8988T (cell line): ENCODE results near the gene TNFRSF6B.
"Not testable (repeated sequence)": the region's sequence is repeated elsewhere in the genome, so short reads cannot be mapped to it uniquely, and the experiment has no call there.

Experiments used
- DNase-seq: peaks from one replicate; pipeline ENCODE4 v3.0.0; 2011

Gene TNFRSF6B

DNA sequence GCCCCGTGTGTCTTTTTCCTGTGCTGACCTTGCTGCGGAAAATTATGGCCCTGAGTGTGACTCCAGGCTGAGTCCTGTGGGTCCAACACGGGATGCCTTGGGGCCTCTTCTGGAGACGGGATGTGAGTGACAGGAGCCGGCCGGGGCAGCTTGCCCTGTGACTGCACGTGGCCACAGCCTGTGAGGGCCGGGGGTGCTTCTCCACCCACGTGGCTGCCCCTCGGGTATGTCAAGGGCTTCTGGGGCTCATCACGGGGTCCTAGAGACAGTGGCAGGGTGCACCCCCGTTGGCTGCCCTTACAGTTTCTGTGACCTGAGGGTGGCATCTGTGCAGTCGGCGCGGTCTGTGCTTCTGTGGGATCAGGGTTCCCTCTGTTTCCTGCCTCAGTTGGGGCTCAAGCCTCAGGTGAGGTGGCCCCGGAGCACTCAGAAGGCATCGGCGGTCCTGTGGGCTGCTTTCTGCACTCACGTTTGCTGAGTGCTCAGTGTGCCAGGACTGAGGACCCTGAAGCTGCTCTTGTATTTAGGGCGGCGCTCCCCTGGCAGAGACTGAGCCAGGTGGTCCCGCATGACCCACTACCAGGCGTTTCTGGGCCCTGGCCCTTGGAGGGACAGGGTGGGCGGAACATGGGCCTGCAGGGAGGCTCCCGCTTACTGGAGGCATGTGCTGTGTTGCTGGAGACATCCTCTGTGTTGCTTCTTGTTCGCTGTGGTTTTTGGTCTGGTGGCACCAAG is 33.0 kb upstream of the TNFRSF6B start:
- no peak for DNase-seq

GRCh38 chr20:63664143-63664851 is 32.2 kb upstream of the TNFRSF6B start:
- DNase-seq: no peak

DNA sequence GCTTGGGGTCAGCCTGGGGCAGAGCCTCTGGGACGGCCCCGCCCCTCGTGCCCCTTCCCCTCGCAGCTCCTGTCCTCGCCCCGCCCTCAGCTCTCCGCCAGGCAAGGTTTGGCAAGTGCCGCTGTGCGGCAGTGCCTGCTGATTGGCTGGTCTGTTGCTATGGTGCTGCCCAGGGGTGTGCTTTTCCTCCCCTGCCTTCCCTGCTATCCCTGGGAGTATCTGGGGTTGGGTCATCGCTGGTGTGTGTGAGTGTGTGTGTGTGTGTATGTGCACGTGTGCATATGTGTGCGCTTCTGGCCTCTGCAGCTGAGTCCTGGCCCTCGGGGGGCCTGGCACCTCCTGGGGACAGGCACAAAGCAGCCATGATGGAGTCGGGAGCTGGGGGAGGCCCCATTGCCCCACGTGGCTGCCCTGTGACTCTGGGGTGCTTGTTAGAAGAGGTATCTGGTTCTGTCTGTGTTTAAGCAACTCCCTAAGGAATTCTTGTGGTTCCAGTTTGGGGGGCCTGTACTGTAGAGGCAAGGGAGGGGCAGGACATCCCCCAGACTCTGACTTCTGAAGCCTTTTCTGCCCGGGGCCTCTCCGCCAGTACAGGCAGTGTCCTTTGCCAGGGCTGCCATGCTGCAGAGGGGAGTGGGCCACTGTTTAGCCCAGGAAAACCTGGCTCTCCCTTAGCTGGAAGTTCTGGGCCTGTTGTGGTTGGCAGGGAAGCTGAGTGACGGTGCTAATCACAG is 31.4 kb upstream of the TNFRSF6B start:
- DNase-seq: no peak

DNA sequence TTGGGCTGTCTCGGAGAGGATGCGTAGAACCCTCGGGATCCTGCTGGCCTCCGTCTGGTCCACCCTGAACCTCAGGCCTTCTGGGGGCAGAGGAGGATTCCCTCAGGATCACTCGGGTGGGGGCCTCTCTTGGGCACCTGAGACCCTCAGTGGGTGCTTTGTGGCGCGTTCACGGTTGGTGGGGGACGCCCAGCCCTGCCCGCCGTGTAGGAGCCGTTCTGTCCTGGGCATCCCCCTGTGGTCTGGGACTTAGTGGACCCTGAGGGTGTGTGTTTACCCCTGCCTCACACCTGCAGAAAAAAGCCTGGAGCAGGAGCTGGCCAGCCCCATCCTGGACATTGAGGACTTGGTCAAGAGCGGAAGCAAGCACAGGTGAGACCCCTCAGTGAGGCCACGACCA is 30.7 kb upstream of the TNFRSF6B start:
- no peak for DNase-seq

DNA sequence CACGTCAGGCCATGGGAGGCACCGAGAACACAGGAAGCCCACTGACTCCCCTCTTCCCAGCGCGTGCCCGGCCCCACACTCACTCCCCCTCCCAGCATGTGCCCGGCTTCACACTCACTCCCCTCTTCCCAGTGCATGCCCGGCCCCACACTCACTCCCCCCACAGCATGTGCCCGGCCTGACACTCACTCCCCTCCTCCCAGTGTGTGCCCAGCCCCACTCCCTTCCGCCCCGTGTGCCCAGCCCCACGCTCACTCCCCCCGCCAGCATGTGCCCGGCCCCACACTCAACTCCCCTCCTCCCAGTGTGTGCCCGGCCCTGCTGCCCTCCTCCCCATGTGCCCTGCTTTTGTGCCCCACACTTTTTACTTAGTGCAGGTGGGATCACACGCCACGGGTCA is 28.6 kb upstream of the TNFRSF6B start:
- no peak for DNase-seq

DNA sequence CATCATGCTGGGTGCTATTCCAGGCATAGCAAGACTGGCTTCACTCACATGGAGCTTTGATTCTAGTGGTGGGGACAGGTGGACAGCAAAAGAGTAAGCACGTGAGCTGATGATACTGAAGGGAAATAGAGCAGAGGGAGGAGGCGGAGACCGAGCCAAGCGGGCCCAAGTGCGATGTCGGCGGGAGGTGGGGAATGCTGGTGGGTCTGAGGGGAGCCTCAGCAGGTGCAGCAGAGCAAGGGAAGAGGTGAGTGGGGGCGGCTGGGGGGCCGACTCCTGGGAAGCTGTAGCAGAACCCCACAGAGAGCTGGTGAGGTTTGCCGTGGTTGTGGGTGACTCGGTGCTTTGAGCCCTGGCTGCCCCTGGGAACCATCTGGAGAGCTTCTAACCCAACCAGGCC is 28.1 kb upstream of the TNFRSF6B start:
- DNase-seq: no peak

- not testable (repeated sequence) for DNase-seq
Observed at GRCh38 chr20:63671695-63672094, 24.8 kb upstream of the TNFRSF6B start.

GRCh38 chr20:63672666-63673065 is 23.8 kb upstream of the TNFRSF6B start:
- DNase-seq: no peak

DNA sequence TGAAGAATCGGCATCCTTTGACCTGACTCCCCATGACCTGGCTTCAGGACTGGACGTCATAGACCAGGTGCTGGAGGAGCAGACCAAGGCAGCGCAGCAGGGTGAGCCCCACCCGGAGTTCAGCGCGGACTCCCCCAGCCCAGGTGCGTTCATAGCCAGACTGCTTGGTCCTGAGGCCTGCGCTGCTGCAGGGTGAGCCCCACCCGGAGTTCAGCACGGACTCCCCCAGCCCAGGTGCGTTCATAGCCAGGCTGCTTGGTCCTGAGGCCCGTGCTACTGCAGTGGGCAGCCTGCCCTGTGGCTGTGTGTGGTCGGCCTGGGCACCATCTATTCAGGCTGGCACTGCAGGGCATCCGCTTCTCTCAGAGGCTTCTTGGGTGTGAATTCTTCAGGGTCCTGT is 22.5 kb upstream of the TNFRSF6B start:
- no peak for DNase-seq

DNA sequence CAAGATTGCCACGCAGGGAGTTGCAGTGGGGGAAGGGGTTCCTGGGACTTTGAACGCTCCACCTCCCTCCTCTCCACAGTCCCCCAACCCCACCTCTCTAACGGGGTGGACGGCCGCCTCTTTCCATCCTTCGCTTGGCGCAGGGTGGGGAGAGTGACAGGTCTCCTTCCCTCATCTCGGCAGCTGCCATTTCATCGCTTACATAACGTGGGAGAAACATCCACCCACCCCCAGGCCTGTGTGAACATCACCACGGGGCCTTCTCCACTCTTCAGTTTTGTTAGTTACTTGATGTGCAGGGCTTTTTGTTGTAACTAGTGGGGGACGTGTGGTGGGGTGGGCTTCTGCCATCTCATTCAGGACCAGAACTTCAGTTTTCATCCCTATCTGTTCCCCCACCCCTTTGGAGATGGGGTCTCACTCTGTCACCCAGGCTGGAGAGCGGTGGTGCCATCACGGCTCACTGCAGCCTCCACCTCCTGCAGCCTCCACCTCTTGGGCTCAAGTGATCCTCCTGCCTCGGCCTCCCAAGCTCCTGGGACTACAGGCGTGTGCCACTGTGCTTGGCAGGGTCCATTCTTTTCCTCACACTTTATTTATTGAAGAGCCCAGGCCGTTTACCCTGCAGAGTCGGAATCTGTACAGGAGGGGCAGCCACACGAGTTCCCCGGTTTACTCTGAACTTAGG is 20.6 kb upstream of the TNFRSF6B start:
- no peak for DNase-seq

- DNase-seq: no peak
Observed at GRCh38 chr20:63678071-63678470, 18.4 kb upstream of the TNFRSF6B start.

- no peak for DNase-seq
Observed at GRCh38 chr20:63678667-63679465, 17.6 kb upstream of the TNFRSF6B start.

DNA sequence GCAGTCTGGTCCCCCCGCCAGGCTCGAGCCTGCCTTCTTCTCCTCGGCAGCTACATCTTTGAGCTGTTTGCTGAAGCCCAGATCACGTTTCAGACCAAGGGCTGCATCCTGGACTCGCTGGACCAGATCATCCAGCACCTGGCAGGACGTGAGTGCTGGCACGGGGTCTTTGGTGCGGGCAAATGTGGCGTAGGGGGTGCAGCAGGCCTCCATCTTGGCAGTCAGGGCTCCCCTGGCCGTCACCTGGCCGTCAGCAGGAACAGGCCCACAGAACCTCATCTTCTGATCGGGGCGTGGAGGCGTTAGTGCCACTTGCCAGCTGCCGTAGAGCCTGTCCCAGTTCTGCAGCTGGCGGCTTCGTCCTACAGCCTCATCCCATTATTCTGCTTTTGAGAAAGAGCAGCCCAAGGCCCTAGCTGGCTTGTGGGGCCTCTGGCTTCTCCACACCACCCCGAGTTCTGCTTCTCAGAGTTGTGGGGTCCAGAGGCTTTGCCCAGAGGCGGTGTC is 16.6 kb upstream of the TNFRSF6B start:
- no peak for DNase-seq

GRCh38 chr20:63680427-63680826 is 16.0 kb upstream of the TNFRSF6B start:
- no peak for DNase-seq

DNA sequence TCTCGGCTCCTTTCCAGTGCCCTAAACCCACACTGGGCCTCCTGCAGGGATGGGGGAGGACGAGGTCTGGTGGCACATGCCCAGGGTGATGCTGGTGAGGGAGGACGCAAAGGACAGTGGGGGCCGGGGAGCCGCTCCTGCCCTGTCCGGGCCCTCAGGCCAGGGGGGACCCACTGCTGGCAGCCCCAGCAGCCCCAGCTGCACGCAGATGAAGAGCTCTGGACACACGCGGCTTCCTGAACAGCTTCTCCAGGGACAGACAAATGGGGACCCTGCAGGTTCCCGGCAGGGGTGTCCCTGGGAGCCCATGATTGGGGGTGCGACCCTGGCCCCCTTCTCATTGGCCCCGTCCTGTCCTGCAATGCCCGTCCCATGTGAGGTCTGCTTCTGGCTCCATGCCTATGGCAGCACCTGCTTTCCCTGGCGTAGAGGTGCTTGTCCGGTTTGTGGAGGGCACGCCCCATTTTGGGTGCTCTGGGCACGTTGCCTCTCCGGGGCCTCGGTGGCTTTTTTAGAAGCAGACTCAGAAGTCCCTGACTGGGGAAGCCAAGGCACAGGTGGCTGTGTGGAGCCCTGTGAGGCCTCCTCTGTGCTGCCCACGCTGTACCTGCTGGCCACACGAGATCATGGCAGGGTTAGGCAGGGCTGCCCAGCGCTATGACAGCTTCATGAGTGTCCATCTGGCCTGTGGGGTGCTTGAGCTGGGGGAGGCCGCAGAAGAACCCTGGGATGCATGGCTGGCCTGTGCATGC is 15.4 kb upstream of the TNFRSF6B start:
- DNase-seq: no peak

- no peak for DNase-seq
Observed at GRCh38 chr20:63681609-63682142, 14.8 kb upstream of the TNFRSF6B start.

GRCh38 chr20:63682384-63683139 is 13.9 kb upstream of the TNFRSF6B start:
- peak; percentile 97 for DNase-seq

GRCh38 chr20:63685269-63686026 is 11.0 kb upstream of the TNFRSF6B start:
- DNase-seq: no peak

- no peak for DNase-seq
Observed at GRCh38 chr20:63686094-63686491, 10.4 kb upstream of the TNFRSF6B start.
